GM23248 (cell line): ENCODE results near the gene LNX2.

Experiments used
- EZH2 ChIP-seq: fragments of 200-600 bp; sonication (generic); IDR thresholded peaks from 2 replicates; pipeline ENCODE4 v1.6.1; 2018; ENCODE audit warnings: antibody characterized with exemption, mild to moderate bottlenecking; ENCODE audit not compliant: insufficient read depth, poor library complexity, severe bottlenecking
- EZH2phosphoT487 ChIP-seq: fragments of 200-600 bp; sonication (generic); IDR thresholded peaks from 2 replicates; pipeline ENCODE4 v1.6.1; 2018; ENCODE audit warnings: antibody characterized with exemption, moderate library complexity, mild to moderate bottlenecking, low read depth; ENCODE audit not compliant: insufficient read depth

DNA sequence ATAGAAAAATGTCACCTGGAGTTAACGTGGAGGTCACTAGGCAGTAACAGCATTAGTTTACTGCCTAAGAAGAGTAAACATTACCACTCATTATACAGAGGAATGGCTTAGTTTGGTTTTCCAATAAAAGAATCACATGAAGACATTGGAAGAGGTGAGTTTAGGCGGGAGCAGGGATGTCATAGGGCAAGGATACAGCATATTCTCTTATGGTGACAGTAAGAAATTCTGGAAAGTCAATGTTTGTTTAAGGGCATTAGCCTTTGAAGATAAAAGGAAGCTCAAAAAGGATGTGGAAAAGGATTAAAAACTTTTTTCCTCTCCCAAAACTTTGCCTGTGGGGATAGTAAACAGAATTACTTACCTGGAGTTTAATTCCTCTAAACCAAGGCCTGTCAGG lies 5.5 kb upstream of the LNX2 start:
- TF ChIP-seq EZH2: no peak
- TF ChIP-seq EZH2phosphoT487: no peak
